GM21381 (cell line): ENCODE results near the gene SLC6A6.

Source experiments
- ATAC-seq: cut with Tn5 transposase; IDR thresholded peaks from one replicate; pipeline ENCODE4 v1.9.1; 2021; ENCODE audit warnings: mild to moderate bottlenecking, moderate library complexity; ENCODE audit not compliant: unreplicated experiment

SLC6A6 gene

DNA sequence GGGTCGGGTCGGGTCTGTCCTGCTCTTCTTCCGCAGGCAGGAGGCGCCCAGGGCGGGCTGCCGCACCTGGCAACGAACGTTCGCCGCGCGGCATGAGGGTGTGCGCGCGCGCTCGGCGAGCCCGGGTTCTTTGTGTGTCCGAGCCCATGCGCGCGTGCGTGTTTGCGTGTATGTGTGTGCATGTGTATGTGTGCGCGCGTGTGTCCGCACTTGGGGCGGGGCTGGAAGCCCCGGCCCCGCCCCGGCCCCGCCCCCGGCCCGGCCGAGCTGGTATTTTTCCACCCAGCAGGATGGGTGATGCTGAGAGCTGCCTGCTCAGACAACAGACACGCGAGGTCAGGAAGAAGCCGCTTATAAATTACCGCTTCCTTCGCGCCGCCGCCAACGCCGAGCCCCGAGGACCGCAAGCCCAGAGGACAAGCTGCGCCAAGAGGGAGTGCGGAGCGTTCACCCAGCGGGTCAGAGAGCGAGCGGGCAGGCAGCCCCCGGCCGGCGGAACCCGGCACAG, at the start of gene SLC6A6:
Gene SLC6A6 (plus strand): TSS at position 303 of the 508 bp plus-strand sequence. CDS start 41,029 bp downstream, outside the sequence.
- peak; percentile 75 for ATAC-seq

DNA sequence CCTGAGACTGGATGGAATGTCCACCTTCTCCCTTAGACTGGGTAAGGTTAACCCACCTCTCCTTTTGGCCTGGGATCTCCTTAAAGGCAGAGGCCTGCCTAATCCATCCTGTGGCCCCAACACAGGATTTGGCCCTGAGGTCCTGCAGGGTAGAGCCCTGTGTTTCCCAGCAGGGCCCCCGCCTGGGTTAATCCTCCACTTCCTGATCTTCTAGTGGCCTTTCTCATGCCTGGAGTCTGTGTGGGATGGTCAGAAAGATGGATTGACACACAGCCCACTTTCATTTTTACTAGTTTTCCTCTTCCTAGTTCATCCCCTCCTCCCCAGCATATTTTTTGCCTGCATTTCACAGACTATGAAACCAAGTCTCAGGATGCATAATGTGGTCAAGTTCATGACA, 48.9 kb upstream of the SLC6A6 start:
- no peak for ATAC-seq

DNA sequence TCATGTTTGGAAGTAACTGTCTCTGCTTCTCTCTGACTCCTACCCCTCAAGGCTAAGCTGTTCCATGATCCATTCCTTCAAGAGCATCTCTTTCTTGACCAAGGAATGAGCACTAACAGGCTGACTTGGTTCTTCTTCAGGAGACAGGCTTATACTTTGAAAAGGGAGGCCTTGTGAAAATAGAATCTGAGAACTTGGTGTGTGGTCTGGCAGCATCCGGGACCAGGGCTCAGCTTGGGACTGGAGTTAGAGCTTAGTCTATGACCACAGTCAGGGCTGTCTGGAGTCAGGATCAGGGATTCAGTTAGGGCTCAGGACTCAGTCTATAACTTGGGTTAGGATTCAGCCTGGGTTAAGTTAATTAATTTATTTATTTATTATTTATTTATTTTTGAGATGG, 44.9 kb upstream of the SLC6A6 start:
- ATAC-seq, result no peak

DNA sequence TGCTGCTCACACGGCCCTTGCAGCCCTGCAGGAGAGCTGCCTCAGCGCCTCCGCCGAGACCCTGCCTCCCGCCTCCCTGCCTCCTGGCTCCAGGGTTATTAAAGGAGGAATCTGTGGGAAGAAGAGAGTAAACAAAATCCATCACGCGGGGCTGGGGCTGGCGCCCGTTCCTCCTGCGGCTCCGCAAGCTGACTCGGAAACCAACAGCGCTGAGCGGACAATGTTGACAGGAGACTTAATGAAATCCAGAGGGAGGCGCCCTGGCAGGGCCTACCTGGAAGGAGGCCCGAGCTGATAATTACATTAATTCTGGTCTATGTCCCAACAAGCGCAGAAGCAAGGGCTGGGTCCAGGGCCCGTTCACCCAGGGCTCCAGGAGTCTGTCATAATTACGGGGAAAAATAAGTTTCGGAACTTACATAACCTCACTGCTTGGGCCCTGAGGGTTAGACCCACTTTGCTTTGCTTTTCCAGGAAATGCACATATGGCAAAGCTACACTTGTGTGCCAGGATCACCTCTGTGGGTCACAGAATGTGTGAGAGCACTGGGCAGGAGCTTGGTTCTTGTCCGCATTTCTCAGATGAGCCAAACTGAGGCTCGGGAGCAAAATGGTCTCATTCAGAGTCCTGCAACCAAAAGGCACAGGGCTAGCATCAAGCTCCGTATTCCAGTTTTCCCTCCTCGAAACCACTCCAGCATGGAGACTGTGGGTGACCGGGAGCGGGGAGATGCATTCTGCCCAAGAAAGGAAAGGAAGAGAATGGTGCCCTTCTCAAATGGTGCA, 43.8 kb upstream of the SLC6A6 start:
- no peak for ATAC-seq

DNA sequence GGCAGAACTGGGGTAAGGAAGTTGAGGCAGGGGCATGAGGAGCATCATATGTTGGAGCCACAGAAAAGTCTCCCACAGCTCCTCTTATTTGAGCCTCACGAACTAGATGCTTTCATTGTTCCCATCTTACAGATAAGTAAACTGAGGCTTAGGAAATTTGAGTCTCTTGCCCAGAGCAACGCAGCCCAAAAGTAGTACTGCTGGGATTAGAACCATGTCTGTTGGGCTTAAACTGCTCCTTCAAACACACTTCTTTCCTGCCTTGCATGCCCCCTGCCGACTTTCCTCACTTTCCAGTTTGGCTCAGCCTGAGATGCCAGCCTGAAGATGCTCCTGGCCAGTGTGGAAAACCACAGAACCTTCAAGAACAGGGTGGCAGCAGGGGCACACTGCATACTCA, 43.1 kb upstream of the SLC6A6 start:
- ATAC-seq, result no peak

DNA sequence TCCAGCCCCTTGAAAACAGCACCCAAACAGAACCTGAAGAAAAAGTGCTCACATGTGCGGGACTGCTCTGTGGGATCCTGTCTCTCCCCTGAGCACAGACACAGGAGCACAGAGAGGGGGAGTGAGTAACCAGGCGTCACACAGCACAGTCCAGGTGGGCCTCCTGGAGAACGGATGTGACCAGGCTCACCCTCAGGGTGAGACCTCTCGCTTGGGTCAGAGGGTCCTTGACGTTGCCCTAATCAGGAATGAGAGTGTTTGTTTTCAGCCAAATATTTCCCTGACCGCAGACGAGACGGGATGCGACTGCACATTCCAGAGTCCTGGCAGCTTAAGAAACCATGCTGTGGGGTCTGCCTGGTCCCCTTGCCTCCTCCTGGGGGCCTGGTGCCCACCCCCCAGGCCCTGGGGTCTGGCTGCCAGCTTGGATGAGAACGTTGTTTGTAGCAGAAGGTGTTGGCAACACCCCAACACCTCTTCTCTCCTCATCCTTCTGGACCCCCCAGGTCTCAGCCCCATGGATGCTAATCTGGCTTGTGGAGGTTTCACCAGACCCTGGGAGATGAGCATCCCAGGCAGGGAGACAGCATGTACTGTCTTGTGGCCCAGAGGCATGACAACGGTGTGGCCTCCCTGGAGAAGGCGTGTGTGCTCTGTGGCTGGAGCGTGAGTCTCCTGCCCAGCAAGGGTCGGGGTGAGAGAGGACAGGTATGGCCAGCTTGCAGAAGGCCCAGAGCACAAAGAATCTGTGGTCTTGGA, 42.1 kb upstream of the SLC6A6 start:
- ATAC-seq, result no peak

DNA sequence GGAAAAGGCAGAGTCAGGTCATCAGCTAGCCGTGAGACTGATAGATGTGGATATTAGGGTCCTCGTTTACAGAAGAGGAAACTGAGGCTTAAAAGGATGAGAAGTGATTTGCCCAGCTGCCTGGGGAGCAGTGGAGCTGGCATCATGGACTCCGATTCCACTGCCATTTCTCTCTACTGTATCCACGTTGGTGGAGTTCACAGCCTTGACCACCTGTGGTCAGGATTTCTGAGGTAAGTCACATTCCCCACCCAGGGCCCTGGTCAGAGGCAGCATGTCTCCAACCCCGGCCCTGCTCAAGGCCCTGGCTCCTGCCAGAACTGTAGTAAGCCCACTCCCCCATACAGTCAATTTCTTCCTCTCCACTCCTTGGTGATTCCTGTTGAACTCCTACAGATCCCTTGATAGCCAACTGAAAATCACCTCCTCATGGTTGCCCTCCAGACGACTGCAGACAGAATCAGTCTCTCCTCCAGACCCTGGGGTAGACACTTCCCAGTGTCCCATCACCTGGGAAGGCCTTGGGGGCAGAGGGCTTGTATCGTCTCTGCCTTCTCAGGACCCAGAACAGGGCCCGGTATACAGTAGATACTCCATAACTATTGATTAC, 41.2 kb upstream of the SLC6A6 start:
- no peak for ATAC-seq

DNA sequence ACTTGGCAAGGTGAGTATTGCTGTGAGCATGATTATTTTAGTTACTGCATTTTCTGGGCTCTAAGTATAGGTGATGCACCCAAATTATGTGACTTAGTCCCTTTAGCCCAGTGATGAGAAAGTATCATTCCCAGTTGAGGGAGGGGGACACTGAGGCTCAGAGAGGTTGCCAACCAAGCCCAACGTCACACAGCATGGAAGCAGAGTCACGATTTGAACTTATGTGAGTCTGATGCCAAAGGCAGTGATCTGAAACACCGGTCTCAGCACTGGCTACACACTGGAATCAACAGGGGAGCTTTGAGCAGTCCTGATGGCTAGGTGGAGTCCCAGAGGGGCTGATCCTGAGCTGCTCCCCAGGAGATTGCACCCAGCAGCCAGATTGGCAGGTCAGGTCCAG, 39.5 kb upstream of the SLC6A6 start:
- no peak for ATAC-seq

DNA sequence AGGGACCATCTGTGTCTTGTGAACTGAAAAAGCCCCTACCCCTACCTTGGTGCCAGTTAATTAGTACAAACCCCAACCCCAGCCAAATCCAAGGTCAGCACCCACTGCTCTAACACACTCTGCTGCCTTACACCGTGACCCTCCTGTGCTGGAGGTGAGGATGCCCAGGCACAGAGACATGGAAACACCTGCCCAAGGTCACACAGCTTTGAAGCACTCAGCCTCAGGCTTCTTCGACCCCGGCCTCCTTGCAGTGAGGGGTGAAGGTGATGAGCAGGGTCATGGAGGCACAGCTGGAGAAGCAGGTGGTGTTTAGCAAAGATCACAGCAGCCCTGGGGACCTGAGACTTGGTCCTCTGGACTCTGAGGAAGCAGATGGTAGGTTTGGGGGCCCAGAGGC, 39.0 kb upstream of the SLC6A6 start:
- no peak for ATAC-seq

DNA sequence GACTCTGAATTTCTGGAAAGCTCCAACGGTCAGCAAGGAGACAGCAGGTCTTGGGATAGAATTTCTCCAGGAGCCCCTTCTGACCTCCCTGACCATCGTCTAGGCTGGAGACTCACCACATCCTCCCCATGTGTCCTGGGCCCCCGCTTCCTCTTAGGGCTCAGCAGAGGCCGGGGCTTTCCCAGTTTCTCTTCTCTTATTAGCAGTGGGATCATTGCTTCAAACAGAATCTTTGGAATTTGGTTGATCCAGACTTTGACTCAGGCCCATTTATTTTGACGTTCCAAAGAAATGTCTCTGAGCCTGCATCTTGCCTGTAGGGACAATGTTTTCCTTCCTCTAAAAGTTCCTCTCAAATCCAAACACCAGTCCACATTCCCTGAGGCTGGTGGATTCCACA, 38.4 kb upstream of the SLC6A6 start:
- no peak for ATAC-seq

DNA sequence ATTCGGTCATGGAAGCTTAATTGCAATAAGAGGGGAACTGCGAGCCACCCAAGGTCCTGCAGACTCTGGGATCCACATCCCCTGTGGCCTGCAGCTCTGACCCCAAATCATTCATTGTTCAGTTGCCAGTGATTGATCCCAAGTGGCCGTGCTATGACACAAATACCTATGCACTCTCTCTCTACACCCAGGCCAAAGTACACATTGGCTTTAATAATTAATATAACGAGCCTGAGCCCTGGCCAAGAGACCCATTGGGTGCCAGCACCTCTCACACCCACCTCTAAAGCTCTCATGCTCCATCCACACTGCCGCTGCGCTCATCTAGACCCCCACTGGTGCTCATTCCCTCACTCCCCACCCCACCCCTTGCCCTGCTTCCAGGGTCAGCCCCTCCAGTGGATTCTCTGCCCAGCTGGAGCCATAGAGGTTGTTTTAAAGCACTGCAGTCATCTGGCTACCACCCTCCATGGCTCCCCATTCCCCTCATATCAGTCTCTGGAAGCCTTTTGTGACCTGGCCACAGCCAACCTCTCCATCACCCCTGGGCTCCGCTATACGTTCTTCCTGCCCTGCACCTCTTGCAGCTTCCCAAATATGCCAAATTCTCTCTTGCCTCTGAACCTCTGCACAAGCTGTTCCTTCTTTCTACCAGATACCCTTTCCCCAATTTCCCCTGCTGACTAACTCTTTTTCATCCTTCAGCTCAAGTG, 37.7 kb upstream of the SLC6A6 start:
- no peak for ATAC-seq

DNA sequence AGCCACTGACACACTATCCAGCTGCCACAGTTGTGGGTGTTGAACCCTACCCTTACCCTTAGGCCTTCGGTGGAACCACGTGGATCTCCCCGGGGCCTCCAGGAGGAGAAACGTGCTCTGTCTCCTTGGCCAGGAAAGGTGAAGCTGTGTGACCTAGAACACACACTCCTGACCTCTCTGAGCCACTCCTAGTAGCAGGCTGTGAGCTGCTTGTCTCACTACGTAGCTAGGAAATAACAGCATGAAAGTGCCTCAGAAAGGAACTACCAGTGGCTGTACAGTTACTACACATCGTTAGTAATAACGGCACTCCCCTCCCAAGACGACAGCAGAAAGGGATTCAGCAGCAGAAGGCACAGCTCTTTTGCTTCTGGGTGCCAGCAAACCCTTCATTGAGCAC, 36.2 kb upstream of the SLC6A6 start:
- no peak for ATAC-seq

DNA sequence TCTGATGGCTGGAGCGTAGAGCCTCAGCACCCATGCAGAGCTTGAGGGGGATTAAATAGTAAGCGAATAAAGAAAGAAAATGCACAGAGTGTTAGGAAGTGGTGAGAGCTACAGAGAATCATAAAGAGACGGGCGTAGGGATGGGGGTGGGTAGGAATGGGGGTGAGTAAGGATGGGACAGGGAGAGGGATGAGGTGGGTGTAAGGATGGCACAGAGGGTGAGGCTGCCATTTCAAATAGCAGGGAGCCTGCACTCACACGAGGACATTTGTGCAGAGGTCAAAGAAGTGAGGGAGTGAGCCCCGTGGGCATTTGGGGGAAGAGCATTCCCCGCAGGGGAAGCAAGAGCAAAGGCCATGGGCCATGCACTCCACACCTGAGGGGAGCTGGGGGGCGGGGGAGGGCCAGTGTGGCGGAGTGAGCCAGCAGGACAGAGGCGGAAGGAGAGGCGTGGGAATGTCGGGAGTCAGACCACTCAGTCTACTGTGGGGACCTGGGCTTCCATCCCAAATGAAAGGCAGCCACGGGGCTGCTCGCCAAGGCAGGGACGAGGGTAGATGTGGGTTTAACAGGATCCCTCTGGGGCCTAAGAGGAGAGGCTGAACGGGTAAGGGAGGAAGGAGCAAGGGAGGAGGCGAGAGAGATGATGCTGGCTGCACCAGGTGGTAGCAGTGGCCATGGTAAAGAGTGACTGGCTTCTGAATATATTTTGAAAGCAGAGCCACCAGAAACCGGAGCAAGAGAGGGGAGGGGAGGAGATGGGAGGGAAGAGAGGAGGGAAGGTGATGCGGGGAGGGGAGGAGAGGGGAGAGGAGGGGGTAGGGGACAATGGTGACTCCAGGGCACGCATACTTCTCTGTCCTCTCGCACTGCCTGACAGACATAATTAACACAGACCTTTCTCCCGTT, 35.2 kb upstream of the SLC6A6 start:
- no peak for ATAC-seq

DNA sequence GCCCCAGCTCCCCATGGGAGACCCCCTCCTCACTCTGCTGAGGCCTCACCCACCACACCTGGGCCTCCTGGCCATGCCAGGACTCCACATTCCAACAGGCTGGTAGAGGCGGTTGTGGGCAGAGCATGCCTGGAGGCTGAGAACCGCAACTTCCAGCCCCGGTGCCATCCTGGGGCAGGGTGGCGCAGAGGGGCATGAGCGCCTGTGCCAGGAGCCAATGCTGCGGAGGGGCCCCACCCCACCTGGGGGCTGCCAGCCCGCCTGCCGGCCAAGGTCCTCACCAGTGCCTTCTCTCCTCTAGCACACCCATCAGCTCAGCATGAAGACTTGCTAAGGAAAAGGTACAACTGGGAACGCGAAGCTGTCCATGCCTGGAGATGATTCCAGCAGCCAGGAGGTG, 34.3 kb upstream of the SLC6A6 start:
- no peak for ATAC-seq

DNA sequence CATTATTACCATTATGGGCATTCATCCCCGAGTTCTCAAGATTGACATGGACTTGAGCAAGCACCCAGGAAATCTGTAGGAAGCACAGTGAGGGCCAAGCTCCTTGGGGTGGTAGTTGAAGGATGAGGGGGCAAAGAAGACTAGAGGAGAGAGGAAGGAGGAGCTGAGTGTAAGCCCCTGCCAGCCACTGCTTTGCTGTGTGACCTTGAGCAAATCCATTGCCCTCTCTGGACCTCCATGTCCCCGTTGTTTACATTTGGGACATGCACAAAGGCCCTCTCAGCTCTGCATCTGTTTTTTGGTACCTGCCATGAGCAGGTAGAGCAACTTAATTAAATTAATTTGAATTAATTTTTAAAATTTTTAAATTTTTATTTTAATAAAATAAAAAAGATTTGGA, 33.5 kb upstream of the SLC6A6 start:
- no peak for ATAC-seq

DNA sequence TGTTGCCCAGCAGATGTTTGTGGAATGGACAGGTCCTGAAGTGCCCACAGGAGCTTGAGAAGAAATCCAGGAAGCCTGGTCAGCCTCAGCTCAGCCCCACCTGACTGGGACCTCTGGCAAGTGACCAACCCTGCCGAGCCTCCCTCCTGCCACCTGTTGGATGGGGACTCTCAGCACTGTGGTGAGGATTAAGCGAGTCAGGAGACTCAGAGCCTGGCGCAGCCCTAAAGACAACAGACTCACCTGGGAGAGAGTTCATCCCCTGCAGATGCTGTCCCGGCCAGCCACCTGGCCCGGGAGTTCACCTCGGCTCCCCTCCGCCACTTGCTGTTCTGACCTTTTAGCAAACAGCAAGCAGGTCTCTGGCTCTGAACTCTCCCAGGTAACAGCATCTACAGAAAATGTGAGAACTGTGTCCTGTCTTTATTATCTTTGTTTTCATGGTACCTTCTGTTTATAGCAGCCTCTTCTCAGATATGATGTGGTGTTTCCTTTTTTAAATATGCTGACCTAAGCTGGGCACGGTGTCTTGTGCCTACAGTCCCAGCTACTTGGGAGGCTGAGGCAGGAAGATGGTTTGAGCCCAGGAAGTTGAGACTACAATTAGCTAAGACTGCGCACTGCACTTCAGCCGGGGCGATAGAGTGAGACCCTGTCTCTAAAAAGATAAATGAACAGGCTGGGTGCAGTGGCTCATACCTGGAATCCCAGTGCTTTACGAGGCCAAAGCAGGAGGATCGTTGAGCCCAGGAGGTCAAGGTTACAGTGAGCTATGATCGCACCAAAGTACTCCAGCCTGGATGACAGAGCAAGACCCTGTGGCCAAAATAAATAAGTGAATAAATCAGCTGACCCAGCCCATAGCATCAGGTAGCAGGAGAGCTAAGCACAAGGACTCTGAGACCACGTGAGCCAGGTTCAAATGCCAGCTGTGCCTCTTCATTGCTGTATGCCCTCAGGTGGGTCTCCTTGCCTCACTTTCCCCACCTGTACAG, 32.4 kb upstream of the SLC6A6 start:
- ATAC-seq, result no peak

DNA sequence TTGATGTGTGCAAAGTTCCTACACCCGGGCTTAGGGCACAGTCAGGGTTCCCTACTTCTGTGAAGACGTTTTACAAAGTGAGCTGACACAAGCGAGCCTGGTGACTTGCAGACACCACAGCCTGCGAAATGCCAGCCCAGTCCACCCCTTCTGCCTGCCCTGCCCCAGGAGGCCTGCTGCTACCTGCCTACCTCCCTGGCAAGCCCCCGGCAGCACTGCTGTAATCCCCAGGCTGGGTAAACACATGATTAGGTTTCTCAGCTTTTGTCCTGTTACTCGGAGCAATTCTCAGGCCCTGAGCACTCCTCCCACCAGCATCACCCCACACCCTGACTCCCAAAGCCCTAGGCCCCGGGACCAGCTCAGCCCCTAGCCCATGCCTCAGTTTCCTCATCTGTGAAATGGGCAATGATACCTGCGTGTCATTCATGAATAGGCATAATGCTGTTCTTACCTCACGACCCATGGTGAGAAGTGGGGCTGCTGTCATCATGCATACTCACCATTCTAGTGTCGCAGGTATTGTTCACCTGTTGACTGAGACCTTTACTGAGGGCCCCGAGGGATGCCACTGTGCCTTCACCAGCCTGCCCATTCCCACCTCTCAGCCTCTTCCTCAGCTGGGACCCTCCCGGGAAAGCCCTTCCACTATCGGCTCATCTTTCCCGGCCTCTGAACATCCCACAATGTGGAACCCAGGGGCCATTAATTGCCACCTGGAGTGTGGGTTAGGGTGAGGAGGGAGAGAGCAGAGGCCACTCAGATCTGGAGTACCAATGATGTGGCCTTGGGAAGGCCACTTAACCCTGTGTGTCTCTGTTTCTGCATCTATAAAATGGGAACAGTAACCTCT, 31.5 kb upstream of the SLC6A6 start:
- ATAC-seq, result no peak
